ENCODE measurements around the gene ELL. TPM values are rescaled to one million over a fixed set of nuclear protein-coding genes. Genes with fewer than 3 reads are reported as not detected.

ELL gene
- total RNA-seq, 2 experiments from 2014 or later, result 46.2 to 46.8 TPM

- H3K36me3 ChIP-seq (ENCODE audit: insufficient read depth, low read length), result peaks cover 80% of the 10 kb centered on the region
- POLR2A ChIA-PET, result no interaction called here
- H3K36me3 Mint-ChIP-seq (ENCODE audit: low read depth), result peaks cover 64% of the 10 kb centered on the region
Measured at GRCh38 chr19:18461471-18461870, 60.4 kb downstream of the ELL start.

GRCh38 chr19:18460900-18461299 is 61.0 kb downstream of the ELL start:
- Histone ChIP-seq H3K27me3 (ENCODE audit: control insufficient read depth in 1 of 2, insufficient read depth in 2 of 2, low read length in 2 of 2) (no peaks in the 10 kb centered on the region), H3K27ac (ENCODE audit: low read depth in 1 of 2, low read length in 2 of 2) (no peak overlapping the region), H3K4me1 (ENCODE audit: insufficient read depth, low read length) (peaks cover 6% of the 10 kb centered on the region), H3K9me3 (ENCODE audit: control insufficient read depth in 1 of 2, insufficient read depth in 1 of 2, low read length in 2 of 2) (no peaks in the 10 kb centered on the region), H3K4me3 (ENCODE audit: low read length) (no peak overlapping the region), H3K36me3 (ENCODE audit: insufficient read depth, low read length) (peaks cover 82% of the 10 kb centered on the region)
- POLR2A ChIA-PET, result no interaction called here
- CTCF ChIA-PET, result interaction anchor here (2.6 kb wide), 1 partner anchor 9 kb away, joined by 17 read pairs; no protein-coding TSS in a partner anchor
- Mint-ChIP-seq H3K9me3 (no peaks in the 10 kb centered on the region), H3K27ac (no peak overlapping the region), H3K4me3 (no peak overlapping the region), H3K36me3 (ENCODE audit: low read depth) (peaks cover 70% of the 10 kb centered on the region), H3K27me3 (no peaks in the 10 kb centered on the region), H3K4me1 (ENCODE audit: low read depth) (peaks cover 5% of the 10 kb centered on the region)
- DNase-seq (peak in 1 of 14 experiments; percentile 22), ATAC-seq (ENCODE audit: poor library complexity) (no peak)
- intact Hi-C loops (cut with DNase I, micrococcal nuclease), result no loop called here
- TF ChIP-seq CTCF (IDR thresholded peaks at IDR 0.05), result no peak

More at GRCh38 chr19:18461471-18461870, 60.4 kb downstream of the ELL start:
- Histone ChIP-seq H3K9me3 (ENCODE audit: control insufficient read depth in 1 of 2, insufficient read depth in 1 of 2, low read length in 2 of 2) (no peaks in the 10 kb centered on the region), H3K27me3 (ENCODE audit: control insufficient read depth in 1 of 2, insufficient read depth in 2 of 2, low read length in 2 of 2) (no peaks in the 10 kb centered on the region), H3K4me1 (ENCODE audit: insufficient read depth, low read length) (peaks cover 9% of the 10 kb centered on the region), H3K4me3 (ENCODE audit: low read length) (no peak overlapping the region), H3K27ac (ENCODE audit: low read depth in 1 of 2, low read length in 2 of 2) (no peak overlapping the region)
- TF ChIP-seq CTCF (IDR thresholded peaks at IDR 0.05), result no peak
- CTCF ChIA-PET, result interaction anchor here (0.7 to 2.6 kb wide), 9 partner anchors 10 to 132 kb away, joined by 3 to 17 read pairs (median 4); no protein-coding TSS in a partner anchor
- Mint-ChIP-seq H3K27me3 (no peaks in the 10 kb centered on the region), H3K4me1 (ENCODE audit: low read depth) (peaks cover 5% of the 10 kb centered on the region), H3K9me3 (no peaks in the 10 kb centered on the region), H3K27ac (peak overlapping the region; percentile 72), H3K4me3 (no peak overlapping the region)
- ATAC-seq (ENCODE audit: poor library complexity) (no peak), DNase-seq (no peak)
- intact Hi-C loops (cut with DNase I, micrococcal nuclease), result no loop called here

- peaks cover 68% of the 10 kb centered on the region for H3K36me3 Mint-ChIP-seq (ENCODE audit: low read depth)
Measured at GRCh38 chr19:18457483-18458331, 64.2 kb downstream of the ELL start.

More at GRCh38 chr19:18457483-18458331, 64.2 kb downstream of the ELL start:
- no peak overlapping the region for H3K4me3 Mint-ChIP-seq
- Histone ChIP-seq H3K4me1 (ENCODE audit: insufficient read depth, low read length) (peaks cover 6% of the 10 kb centered on the region), H3K27me3 (ENCODE audit: control insufficient read depth in 1 of 2, insufficient read depth in 2 of 2, low read length in 2 of 2) (no peaks in the 10 kb centered on the region), H3K36me3 (ENCODE audit: insufficient read depth, low read length) (peaks cover 61% of the 10 kb centered on the region), H3K27ac (ENCODE audit: low read depth in 1 of 2, low read length in 2 of 2) (no peak overlapping the region), H3K4me3 (ENCODE audit: low read length) (no peak overlapping the region), H3K9me3 (ENCODE audit: control insufficient read depth in 1 of 2, insufficient read depth in 1 of 2, low read length in 2 of 2) (no peaks in the 10 kb centered on the region)
- H3K27ac Mint-ChIP-seq, result no peak overlapping the region
- ChIA-PET CTCF (no interaction called here), POLR2A (no interaction called here)
- H3K9me3 Mint-ChIP-seq, result no peaks in the 10 kb centered on the region
- no peaks in the 10 kb centered on the region for H3K27me3 Mint-ChIP-seq
- H3K4me1 Mint-ChIP-seq (ENCODE audit: low read depth), result peaks cover 5% of the 10 kb centered on the region
- intact Hi-C loops (cut with DNase I, micrococcal nuclease), result no loop called here
- DNase-seq (no peak), ATAC-seq (ENCODE audit: poor library complexity) (no peak)
- TF ChIP-seq CTCF (IDR thresholded peaks at IDR 0.05), result no peak

All from CD4-positive, alpha-beta T cell (primary cell).